HepG2 (cell line): Measurements from ENCODE around the gene SYT8. TPM values are rescaled to one million over a fixed set of nuclear protein-coding genes. Genes with fewer than 3 reads are reported as not detected.

Experiments used
- ATAC-seq: fragments of 200-7000 bp; cut with Tn5 transposase; 3 replicates; pipeline ENCODE4 v1.9.1; 2020; ENCODE audit warnings: mild to moderate bottlenecking, moderate library complexity
- BruUV-seq: library from RNA; stranded (reverse); fragments of 400-500 nt; replicated peaks from 2 replicates; lab custom pipeline; 2021; lab: Mats Ljungman, UMichigan
- CTCF ChIA-PET: fragments of 300-600 bp; formaldehyde crosslinking; extraction: SDS; loops from one replicate; lab custom pipeline; 2021; ENCODE audit warnings: low total read pairs, inconsistent platforms, low intra/inter-chr PET ratio; lab: Yijun Ruan, JAX
- POLR2A ChIA-PET: fragments of 350-600 bp; sonication (Branson Sonifier 250); formaldehyde crosslinking; loops from one replicate; lab custom pipeline; 2020; ENCODE audit warnings: antibody characterized with exemption, inconsistent platforms; lab: Yijun Ruan, JAX
- DNase-seq: peaks from one replicate; pipeline ENCODE4 v3.0.0-alpha.2; 2015; ENCODE audit warnings: low spot score
- FAIRE-seq: peaks from 3 replicates; lab custom pipeline; 2011; peaks lifted over from hg19 to GRCh38; lab: Jason Lieb, UNC
- H2AFZ ChIP-seq: one replicate; pipeline ENCODE4 v1.6.1; 2011; ENCODE audit warnings: low read length, inconsistent platforms
- H3K27ac ChIP-seq: fragments of 300-600 bp; 3 replicates; pipeline ENCODE4 v1.8.0; 2011; ENCODE audit warnings: mixed run types, mild to moderate bottlenecking, mixed read lengths, low read length, inconsistent platforms; ENCODE audit not compliant: insufficient read depth; ENCODE audit errors: extremely low read length
- H3K27me3 ChIP-seq, 2 experiments: fragments of 200-600 bp in 1 of 2; 2 replicates in 1 of 2; 3 replicates in 1 of 2; pipeline versions ENCODE4 v1.6.0 to v1.8.0; 2011; ENCODE audit warnings: low read length in 2 of 2, mild to moderate bottlenecking in 2 of 2, moderate library complexity in 2 of 2, inconsistent platforms in 1 of 2; ENCODE audit not compliant: insufficient read depth in 2 of 2, control insufficient read depth in 1 of 2
- H3K36me3 ChIP-seq, 2 experiments: fragments of 200-600 bp in 1 of 2; replicated peaks in 1 of 2; 2 replicates in 1 of 2; 3 replicates in 1 of 2; pipeline versions ENCODE4 v1.5.1 to v1.8.0; 2011; ENCODE audit warnings: low read length in 2 of 2, inconsistent platforms in 1 of 2; ENCODE audit not compliant: insufficient read depth in 2 of 2, control insufficient read depth in 1 of 2
- H3K4me1 ChIP-seq: 2 replicates; pipeline ENCODE4 v1.5.1; 2012; ENCODE audit warnings: low read length, inconsistent platforms; ENCODE audit not compliant: insufficient read depth
- H3K4me2 ChIP-seq: 2 replicates; pipeline ENCODE4 v1.6.0; 2011; ENCODE audit warnings: low read depth, low read length, inconsistent platforms
- H3K4me3 ChIP-seq, 3 experiments: fragments of 200-600 bp in 1 of 3; sonication (generic), shearing (Covaris generic) in 1 of 3; replicated peaks in 1 of 3; 2 replicates each; pipeline ENCODE4 v1.5.1; 2011 to 2016; ENCODE audit warnings: low read length in 3 of 3, inconsistent platforms in 2 of 3, low read depth in 2 of 3, mild to moderate bottlenecking in 2 of 3, control low read depth in 1 of 3, mixed read lengths in 1 of 3; ENCODE audit not compliant: insufficient read depth in 1 of 3
- H3K79me2 ChIP-seq: one replicate; pipeline ENCODE4 v1.6.1; 2011; ENCODE audit warnings: low read length, inconsistent platforms; ENCODE audit not compliant: insufficient read depth
- H3K9ac ChIP-seq: 2 replicates; pipeline ENCODE4 v1.6.0; 2011; ENCODE audit warnings: mild to moderate bottlenecking, low read depth, low read length, inconsistent platforms; ENCODE audit not compliant: insufficient read depth
- H3K9me3 ChIP-seq: 2 replicates; pipeline ENCODE4 v1.5.1; 2012; ENCODE audit warnings: mild to moderate bottlenecking, low read length
- H4K20me1 ChIP-seq: 2 replicates; pipeline ENCODE4 v1.6.0; 2011; ENCODE audit warnings: inconsistent platforms, mild to moderate bottlenecking, low read length, moderate library complexity; ENCODE audit not compliant: insufficient read depth
- CCDC6 ChIP-seq: sonication (generic); formaldehyde crosslinking; IDR thresholded peaks from 2 replicates; pipeline ENCODE4 v1.8.1; 2022; ENCODE audit warnings: mild to moderate bottlenecking, missing genetic modification reagents, moderate library complexity
- HIVEP1 ChIP-seq: sonication (generic); formaldehyde crosslinking; IDR thresholded peaks from 2 replicates; pipeline ENCODE4 v1.4.0; 2020; ENCODE audit warnings: mild to moderate bottlenecking, missing genetic modification reagents
- MIER3 ChIP-seq: IDR thresholded peaks from 2 replicates; pipeline ENCODE4 v1.6.1; 2016; ENCODE audit warnings: missing compliant biosample characterization, borderline replicate concordance
- MTERF4 ChIP-seq: sonication (generic); formaldehyde crosslinking; IDR thresholded peaks from 2 replicates; pipeline ENCODE4 v1.8.0; 2023; ENCODE audit warnings: mild to moderate bottlenecking, missing genetic modification reagents
- SOX6 ChIP-seq, 2 experiments: fragments of 450-650 bp in 1 of 2; sonication (generic) in 1 of 2; formaldehyde crosslinking in 1 of 2; IDR thresholded peaks; 2 replicates each; pipeline versions ENCODE4 v1.4.0 to v1.6.1; 2017 to 2020; ENCODE audit warnings: antibody characterized with exemption in 1 of 2, mild to moderate bottlenecking in 1 of 2, missing genetic modification reagents in 1 of 2
- STAG1 ChIP-seq: sonication (generic); formaldehyde crosslinking; IDR thresholded peaks from 2 replicates; pipeline ENCODE4 v1.4.0; 2020; ENCODE audit warnings: missing genetic modification reagents
- TIGD3 ChIP-seq: sonication (generic); formaldehyde crosslinking; IDR thresholded peaks from 2 replicates; pipeline ENCODE4 v1.5.1; 2020; ENCODE audit warnings: mild to moderate bottlenecking, missing genetic modification reagents, borderline replicate concordance
- XRCC5 ChIP-seq: fragments of 200-400 bp; formaldehyde crosslinking; optimal IDR thresholded peaks from 2 replicates; pipeline ENCODE3; 2017; ENCODE audit warnings: mild to moderate bottlenecking, low read length
- ZBTB21 ChIP-seq: sonication (generic); formaldehyde crosslinking; IDR thresholded peaks from 2 replicates; pipeline ENCODE4 v1.4.0; 2020; ENCODE audit warnings: missing genetic modification reagents
- ZFX ChIP-seq: sonication (generic); formaldehyde crosslinking; IDR thresholded peaks from 2 replicates; pipeline ENCODE4 v1.4.0; 2020; ENCODE audit warnings: mild to moderate bottlenecking, low read depth, missing genetic modification reagents, moderate library complexity
- ZNF142 ChIP-seq: sonication (generic); formaldehyde crosslinking; IDR thresholded peaks from 2 replicates; pipeline ENCODE4 v1.4.0; 2020; ENCODE audit warnings: missing genetic modification reagents
- ZNF234 ChIP-seq: sonication (generic); formaldehyde crosslinking; conservative IDR thresholded peaks from 2 replicates; pipeline ENCODE4 v1.5.1; 2020; ENCODE audit warnings: mild to moderate bottlenecking, missing genetic modification reagents
- ZNF891 ChIP-seq: sonication (generic); formaldehyde crosslinking; IDR thresholded peaks from 2 replicates; pipeline ENCODE4 v1.5.0; 2020; ENCODE audit warnings: mild to moderate bottlenecking, missing genetic modification reagents
- WGBS: methylation state at CpG from one replicate; pipeline ENCODE4 v1.1.6; 2017; ENCODE audit warnings: low lambda C conversion rate; 5-methylcytosine and 5-hydroxymethylcytosine counted together
- in situ Hi-C: cut with HindIII; loops from 2 replicates; pipeline ENCODE4 v1.10.0; 2017; ENCODE audit warnings: low pct_unique_long_range_greater_than_20kb; ENCODE audit not compliant: extremely low pct_ligation_motif_present
- intact Hi-C: fragments of 100-400 bp; cut with micrococcal nuclease; formaldehyde crosslinking; loops from one replicate; pipeline ENCODE4 v1.10.0; 2022; ENCODE audit not compliant: unreplicated experiment
- polyA plus RNA-seq, 8 experiments: library from polyadenylated mRNA; depleted of rRNA in 3 of 8; stranded (reverse) in 7 of 8; unstranded in 1 of 8; fragments of >200 nt; fragmentation: Illumina TruSeq in 4 of 8; extraction: Trizol in 4 of 8; gene quantifications; 2 replicates each; pipeline versions ENCODE4 v1.2.1 to v1.2.3, GENCODE V29; 2011 to 2016; ENCODE audit warnings: low read depth in 4 of 8, missing spikeins in 1 of 8, mixed read lengths in 1 of 8; ENCODE audit not compliant: insufficient read depth in 1 of 8
- total RNA-seq, 5 experiments: library from RNA; depleted of rRNA; stranded (reverse); fragments of >200 nt; fragmentation: Illumina TruSeq; extraction: Trizol; gene quantifications; 2 replicates each; pipeline ENCODE4 v1.2.3, GENCODE V29; 2016; ENCODE audit warnings: low read depth in 1 of 5

SYT8 gene
- total and polyA plus RNA-seq, 2 of the 13 experiments (the other 11 are each of a cell fraction or from before 2014, with no cell fraction given) = 0.60 to 2.3 TPM

GRCh38 chr11:1876361-1877063 lies 41.7 kb downstream of the SYT8 start:
- no peaks in the 10 kb centered on the region for H3K9me3 ChIP-seq
- H4K20me1 ChIP-seq = no peaks in the 10 kb centered on the region
- ChIA-PET POLR2A (interaction anchor here (1.1 to 1.8 kb wide), 2 partner anchors 182 to 275 kb away, joined by 4 read pairs; no protein-coding TSS in a partner anchor), CTCF (interaction anchor here (0.6 to 2.9 kb wide), 4 partner anchors 183 to 331 kb away, joined by 3 to 36 read pairs (median 5); no protein-coding TSS in a partner anchor)
- H3K27ac ChIP-seq = no peak overlapping the region
- in situ Hi-C loops (no loop called here), intact Hi-C loops (no loop called here)
- H3K27me3 ChIP-seq = peaks cover 11 to 53% of the 10 kb centered on the region in 2 experiments; a peak in 4 of 5 replicates
- no peak overlapping the region for H2AFZ ChIP-seq
- ATAC-seq (peak; percentile 66), FAIRE-seq (peak; percentile 65), DNase-seq (peak; percentile 27)
- WGBS = 20% methylated on average over 19 of the region's 26 CpGs
- peaks cover 28% of the 10 kb centered on the region for H3K4me1 ChIP-seq
- H3K4me3 ChIP-seq = no peak overlapping the region
- H3K4me2 ChIP-seq = peak overlapping the region; percentile 32; the same call in 1 of the 2 replicates
- H3K36me3 ChIP-seq = no peaks in the 10 kb centered on the region
- BruUV-seq = no TSS peak
- no peak overlapping the region for H3K9ac ChIP-seq
- no peaks in the 10 kb centered on the region for H3K79me2 ChIP-seq
- TF ChIP-seq ZNF891 (CRISPR knock-in tag) (no peak), STAG1 (peak; percentile 60), ZBTB21 (CRISPR knock-in tag) (no peak), MTERF4 (CRISPR knock-in tag) (no peak), SOX6 (IDR thresholded peaks at IDR 0.05) (no peak), SOX6 (CRISPR knock-in tag; IDR thresholded peaks at IDR 0.05) (no peak), HIVEP1 (no peak), ZNF234 (CRISPR knock-in tag) (no peak), TIGD3 (CRISPR knock-in tag) (no peak), MIER3 (CRISPR knock-in tag) (no peak), CCDC6 (CRISPR knock-in tag) (no peak), XRCC5 (peak; percentile 62), ZFX (0 out of 2 replicates have a peak, but pooled peaks have one; percentile 26), ZNF142 (CRISPR knock-in tag) (no peak)
